Measurements from ENCODE around the gene BABAM2.

The BABAM2 gene

GRCh38 chr2:28316546-28317335, 426.2 kb downstream of the BABAM2 start:
- no peak for DNase-seq (ENCODE audit: extremely low read depth, low read depth)

GRCh38 chr2:28317390-28317789, 426.9 kb downstream of the BABAM2 start:
- no peak for DNase-seq (ENCODE audit: extremely low read depth, low read depth)
- no peak for TF ChIP-seq CTCF (IDR thresholded peaks at IDR 0.05; ENCODE audit: low read depth, low read length)

More at GRCh38 chr2:28316546-28317335, 426.2 kb downstream of the BABAM2 start:
- no peak for TF ChIP-seq CTCF (IDR thresholded peaks at IDR 0.05; ENCODE audit: low read depth, low read length)

GRCh38 chr2:28318023-28318422, 427.5 kb downstream of the BABAM2 start:
- no peak for DNase-seq (ENCODE audit: extremely low read depth, low read depth)
- no peak for TF ChIP-seq CTCF (IDR thresholded peaks at IDR 0.05; ENCODE audit: low read depth, low read length)

- DNase-seq (ENCODE audit: extremely low read depth, low read depth) = no peak
- no peak for TF ChIP-seq CTCF (IDR thresholded peaks at IDR 0.05; ENCODE audit: low read depth, low read length)
Observed at GRCh38 chr2:28318462-28319117, 428.1 kb downstream of the BABAM2 start.

GRCh38 chr2:28319118-28320008, 428.8 kb downstream of the BABAM2 start:
- TF ChIP-seq CTCF (IDR thresholded peaks at IDR 0.05; ENCODE audit: low read depth, low read length) = no peak

GRCh38 chr2:28320009-28320365, 429.5 kb downstream of the BABAM2 start:
- TF ChIP-seq CTCF (IDR thresholded peaks at IDR 0.05; ENCODE audit: low read depth, low read length) = no peak
- DNase-seq (ENCODE audit: extremely low read depth, low read depth) = no peak

More at GRCh38 chr2:28319118-28320008, 428.8 kb downstream of the BABAM2 start:
- DNase-seq (ENCODE audit: extremely low read depth, low read depth) = no peak
